K562 (cell line): ENCODE results near the gene EFNA1. TPM values are rescaled to one million over a fixed set of nuclear protein-coding genes. Genes with fewer than 3 reads are reported as not detected.

Experiments used
- ATAC-seq: fragments of 200-7000 bp; cut with Tn5 transposase; 3 replicates; pipeline ENCODE4 v1.9.1; 2020; ENCODE audit warnings: moderate library complexity
- BruUV-seq: library from RNA; stranded (reverse); fragments of 400-500 nt; replicated peaks from 2 replicates; lab custom pipeline; 2021; lab: Mats Ljungman, UMichigan
- CTCF ChIA-PET: fragments of 300-600 bp; formaldehyde crosslinking; extraction: SDS; loops from one replicate; lab custom pipeline; 2021; ENCODE audit warnings: low intra/inter-chr PET ratio; lab: Yijun Ruan, JAX
- POLR2A ChIA-PET: fragments of 300-600, 350-650 bp; sonication (Branson Sonifier 250); formaldehyde crosslinking; extraction: SDS; loops from one replicate; lab custom pipeline; 2021; ENCODE audit warnings: antibody characterized with exemption, inconsistent platforms; lab: Yijun Ruan, JAX
- DNase-seq, 4 experiments: peaks; one replicate each; pipeline versions ENCODE4 v3.0.0 to v3.0.0-alpha.2; 2011 to 2018; ENCODE audit warnings: low spot score in 3 of 4, mixed read lengths in 3 of 4; ENCODE audit errors: extremely low read depth in 1 of 4
- FAIRE-seq: peaks from 2 replicates; lab custom pipeline; 2011; peaks lifted over from hg19 to GRCh38; lab: Jason Lieb, UNC
- H2AFZ ChIP-seq: 2 replicates; pipeline ENCODE4 v1.6.0; 2011; ENCODE audit warnings: low read depth, low read length, control low read depth, inconsistent platforms
- H3K27ac ChIP-seq: fragments of 200-600 bp; 3 replicates; pipeline ENCODE4 v1.8.0; 2011; ENCODE audit warnings: low read depth, mild to moderate bottlenecking, control low read depth, inconsistent platforms, low read length, moderate library complexity, mixed read lengths; ENCODE audit errors: extremely low read depth
- H3K27me3 ChIP-seq, 2 experiments: fragments of 300-600 bp in 1 of 2; 2 replicates in 1 of 2; 3 replicates in 1 of 2; pipeline versions ENCODE4 v1.6.0 to v1.8.0; 2011; ENCODE audit warnings: inconsistent platforms in 2 of 2, low read length in 2 of 2, mild to moderate bottlenecking in 1 of 2, mixed read lengths in 1 of 2, moderate library complexity in 1 of 2; ENCODE audit not compliant: control insufficient read depth in 2 of 2, insufficient read depth in 2 of 2
- H3K36me3 ChIP-seq: fragments of 300-600 bp; 3 replicates; pipeline ENCODE4 v1.8.0; 2011; ENCODE audit warnings: mild to moderate bottlenecking, low read length, inconsistent platforms; ENCODE audit not compliant: control insufficient read depth, insufficient read depth
- H3K4me1 ChIP-seq, 2 experiments: fragments of 200-600 bp in 1 of 2; replicated peaks in 1 of 2; 2 replicates in 1 of 2; 3 replicates in 1 of 2; pipeline versions ENCODE4 v1.5.1 to v1.8.0; 2011; ENCODE audit warnings: inconsistent platforms in 2 of 2, low read length in 2 of 2, mild to moderate bottlenecking in 1 of 2, mixed read lengths in 1 of 2, moderate library complexity in 1 of 2; ENCODE audit not compliant: control insufficient read depth in 2 of 2, insufficient read depth in 2 of 2
- H3K4me2 ChIP-seq: 2 replicates; pipeline ENCODE4 v1.6.1; 2011; ENCODE audit warnings: low read length, control low read depth, inconsistent platforms, mixed read lengths; ENCODE audit not compliant: insufficient read depth
- H3K4me3 ChIP-seq: fragments of 200-600 bp; sonication (generic), shearing (Covaris generic); 2 replicates; pipeline ENCODE4 v1.5.1; 2016; ENCODE audit warnings: control low read depth, inconsistent platforms
- H3K79me2 ChIP-seq: fragments of 200-600 bp; 3 replicates; pipeline ENCODE4 v1.8.0; 2011; ENCODE audit warnings: low read length, inconsistent platforms; ENCODE audit not compliant: control insufficient read depth, insufficient read depth
- H3K9ac ChIP-seq, 2 experiments: 2 replicates each; pipeline versions ENCODE4 v1.6.0 to v1.6.1; 2011; ENCODE audit warnings: low read depth in 2 of 2, low read length in 2 of 2, control low read depth in 1 of 2, inconsistent platforms in 1 of 2, mild to moderate bottlenecking in 1 of 2, mixed read lengths in 1 of 2; ENCODE audit not compliant: insufficient read depth in 1 of 2
- H3K9me1 ChIP-seq: one replicate; pipeline ENCODE4 v1.6.0; 2011; ENCODE audit warnings: inconsistent platforms, mild to moderate bottlenecking, low read length, moderate library complexity; ENCODE audit not compliant: control insufficient read depth, insufficient read depth
- H3K9me3 ChIP-seq: replicated peaks from 2 replicates; pipeline ENCODE4 v1.5.1; 2011; ENCODE audit warnings: low read depth, low read length, inconsistent platforms; ENCODE audit not compliant: control insufficient read depth, insufficient read depth
- H4K20me1 ChIP-seq: replicated peaks from 2 replicates; pipeline ENCODE4 v1.6.1; 2011; ENCODE audit warnings: low read length, inconsistent platforms, mixed read lengths; ENCODE audit not compliant: control insufficient read depth, insufficient read depth
- CTCF ChIP-seq, 3 experiments: IDR thresholded peaks in 2 of 3; conservative IDR thresholded peaks in 1 of 3; 2 replicates each; pipeline ENCODE4 v1.5.1; 2011 to 2012; ENCODE audit warnings: low read length in 3 of 3, mild to moderate bottlenecking in 3 of 3, control low read depth in 2 of 3, improper control_type of control experiment in 1 of 3, inconsistent platforms in 1 of 3, low read depth in 1 of 3, mixed read lengths in 1 of 3, moderate library complexity in 1 of 3; ENCODE audit not compliant: insufficient read depth in 2 of 3
- EGR1 ChIP-seq: fragments of 450-650 bp; conservative IDR thresholded peaks from 2 replicates; pipeline ENCODE4 v1.6.1; 2017; ENCODE audit warnings: mild to moderate bottlenecking
- ERF ChIP-seq: fragments of 450-650 bp; formaldehyde crosslinking; IDR thresholded peaks from 2 replicates; pipeline ENCODE4 v1.4.0; 2020; ENCODE audit warnings: mild to moderate bottlenecking, mixed read lengths
- FOXP4 ChIP-seq: sonication (generic); formaldehyde crosslinking; IDR thresholded peaks from 2 replicates; pipeline ENCODE4 v1.8.0; 2022; ENCODE audit warnings: mild to moderate bottlenecking, missing genetic modification reagents, borderline replicate concordance
- GTF2A2 ChIP-seq: IDR thresholded peaks from 2 replicates; pipeline ENCODE4 v1.6.1; 2016; ENCODE audit warnings: mild to moderate bottlenecking, missing genetic modification characterization, missing compliant biosample characterization
- HNRNPK ChIP-seq: fragments of 200-400 bp; formaldehyde crosslinking; IDR thresholded peaks from one replicate; pipeline ENCODE4 v1.6.1; 2018; ENCODE audit warnings: mild to moderate bottlenecking, low read depth, low read length; ENCODE audit not compliant: poor library complexity, severe bottlenecking
- MTA2 ChIP-seq: fragments of 450-650 bp; IDR thresholded peaks from 2 replicates; pipeline ENCODE4 v1.6.1; 2016; ENCODE audit warnings: low read depth
- NFIC ChIP-seq: fragments of 450-650 bp; IDR thresholded peaks from 2 replicates; pipeline ENCODE4 v1.6.1; 2017; ENCODE audit warnings: mild to moderate bottlenecking, inconsistent platforms
- NFIX ChIP-seq: fragments of 250-450 bp; sonication (Bioruptor Pico); IDR thresholded peaks from 2 replicates; pipeline ENCODE4 v1.4.0; 2020; ENCODE audit warnings: low read depth, mild to moderate bottlenecking, moderate library complexity
- RBBP5 ChIP-seq: fragments of 200-600 bp; sonication (generic); IDR thresholded peaks from 2 replicates; pipeline ENCODE4 v1.6.1; 2012; ENCODE audit warnings: borderline replicate concordance, mild to moderate bottlenecking, low read length, control low read depth, inconsistent platforms; ENCODE audit not compliant: insufficient read depth, poor library complexity, severe bottlenecking
- SMAD3 ChIP-seq: fragments of 450-650 bp; formaldehyde crosslinking; conservative IDR thresholded peaks from 2 replicates; pipeline ENCODE4 v1.4.0; 2020; ENCODE audit warnings: mild to moderate bottlenecking
- TBL1XR1 ChIP-seq, 2 experiments: IDR thresholded peaks; 2 replicates each; pipeline ENCODE4 v1.6.1; 2012; ENCODE audit warnings: improper control_type of control experiment in 2 of 2, low read length in 2 of 2, mild to moderate bottlenecking in 1 of 2
- WGBS: fragments of 100-300 bp; shearing (Covaris generic); methylation state at CpG from one replicate; pipeline ENCODE4 v1.1.6; 2016; ENCODE audit warnings: low coverage, mixed read lengths; ENCODE audit not compliant: insufficient coverage; ENCODE audit errors: missing lambda C conversion rate; 5-methylcytosine and 5-hydroxymethylcytosine counted together
- in situ Hi-C: fragments of 300-500 bp; cut with MboI; formaldehyde crosslinking; loops from 4 replicates; pipeline ENCODE4 v1.15.0; 2018; ENCODE audit warnings: inconsistent platforms, mixed read lengths
- intact Hi-C: fragments of 100-400 bp; cut with micrococcal nuclease; formaldehyde crosslinking; loops from 2 replicates; pipeline ENCODE4 v1.14.2; 2022
- polyA plus RNA-seq, 8 experiments: library from polyadenylated mRNA; depleted of rRNA in 4 of 8; stranded (reverse) in 5 of 8; unstranded in 3 of 8; fragments of >200 nt; fragmentation: Nextera tagmentation in 2 of 8; fragmentation: Illumina TruSeq in 1 of 8; extraction: Ambion mirVana in 2 of 8; extraction: Trizol in 1 of 8; gene quantifications; 2 replicates each; pipeline versions ENCODE4 v1.2.1 to v1.2.3, GENCODE V29; 2011 to 2014; ENCODE audit warnings: inconsistent platforms in 1 of 8, missing spikeins in 1 of 8
- total RNA-seq, 7 experiments: library from RNA; depleted of rRNA in 6 of 7; stranded (reverse); fragments of >200 nt in 6 of 7; fragmentation: Illumina TruSeq in 2 of 7; extraction: Trizol in 2 of 7; gene quantifications; 2 replicates each; pipeline versions ENCODE4 v1.2.1 to v1.2.3, GENCODE V29; 2011 to 2021; ENCODE audit warnings: low replicate concordance in 1 of 7

Gene EFNA1
- total and polyA plus RNA-seq, 9 of the 15 experiments (the other 6 are each of a cell fraction or from before 2014, with no cell fraction given) = 2.1 to 9.3 (median 3.0) TPM

- H3K36me3 ChIP-seq = peaks cover 7% of the 10 kb centered on the region; the same call in 1 of the 3 replicates
- H3K4me1 ChIP-seq = peaks cover 29 to 69% of the 10 kb centered on the region in 2 experiments
- no peak overlapping the region for H3K27ac ChIP-seq
- peak overlapping the region; percentile 95 for H2AFZ ChIP-seq
- intact Hi-C loops (loop anchor here (1.0 to 5.0 kb wide), 4 partner anchors 13 to 122 kb away; partner anchors contain the start of gene PYGO2), in situ Hi-C loops (no loop called here)
- peak in 1 of 4 experiments; percentile 70 for DNase-seq
- H3K4me2 ChIP-seq = peak overlapping the region; percentile 93
- no peaks in the 10 kb centered on the region for H3K9me1 ChIP-seq
- BruUV-seq = no TSS peak
- CTCF ChIA-PET = interaction anchor here (0.6 to 9.0 kb wide), 7 partner anchors 19 to 525 kb away, joined by 3 to 153 read pairs (median 5); partner anchors contain the start of gene EFNA4
- no peak for FAIRE-seq
- peaks cover 3 to 8% of the 10 kb centered on the region in 2 experiments; a peak in 2 of 5 replicates for H3K27me3 ChIP-seq
- peaks cover 7% of the 10 kb centered on the region; the same call in 2 of the 3 replicates for H3K79me2 ChIP-seq
- no peaks in the 10 kb centered on the region for H3K9me3 ChIP-seq
- H3K4me3 ChIP-seq = peak overlapping the region; percentile 59; the same call in 1 of the 2 replicates
- H4K20me1 ChIP-seq = peaks cover 26% of the 10 kb centered on the region
- ATAC-seq = no peak
- WGBS = 19% methylated on average over 21 of the region's 21 CpGs
- peak overlapping the region in 1 of 2 experiments; percentile 46; a peak in 1 of 4 replicates for H3K9ac ChIP-seq
- POLR2A ChIA-PET = interaction anchor here (0.6 to 1.2 kb wide), 6 partner anchors 18 to 1187 kb away, joined by 3 to 6 read pairs (median 3); partner anchors contain the start of gene EFNA4
- TF ChIP-seq EGR1 = peak; percentile 79
- peak; percentile 26 for TF ChIP-seq RBBP5
- TF ChIP-seq HNRNPK = no peak
- TF ChIP-seq NFIC = peak; percentile 99
- TF ChIP-seq NFIX = peak; percentile 51; the same call in 1 of the 2 replicates
- TF ChIP-seq MTA2 = no peak
- peak; percentile 38 to 73 (median 68); a peak in 5 of 6 replicates for TF ChIP-seq CTCF (IDR thresholded peaks at IDR 0.05 in 2 of 3, conservative IDR thresholded peaks at IDR 0.05 in 1 of 3; ENCODE audit: insufficient read depth in 2 of 3, low read depth in 1 of 3, low read length in 3 of 3)
- TF ChIP-seq SMAD3 (CRISPR knock-in tag) = no peak
- TF ChIP-seq FOXP4 (CRISPR knock-in tag) = 0 out of 2 replicates have a peak, but pooled peaks have one; percentile 46
- no peak for TF ChIP-seq TBL1XR1 (IDR thresholded peaks at IDR 0.05; ENCODE audit: low read length in 2 of 2)
- no peak for TF ChIP-seq GTF2A2 (tag)
- no peak for TF ChIP-seq ERF
Observed at GRCh38 chr1:155083865-155084721, 43.6 kb upstream of the EFNA1 start.
